Measurements from ENCODE around the gene ITGAV. TPM values are rescaled to one million over a fixed set of nuclear protein-coding genes. Genes with fewer than 3 reads are reported as not detected.

ITGAV gene
- total and polyA plus RNA-seq, 3 donors from 2014 or later: 23.5 to 93.3 (median 62.2) TPM

DNA sequence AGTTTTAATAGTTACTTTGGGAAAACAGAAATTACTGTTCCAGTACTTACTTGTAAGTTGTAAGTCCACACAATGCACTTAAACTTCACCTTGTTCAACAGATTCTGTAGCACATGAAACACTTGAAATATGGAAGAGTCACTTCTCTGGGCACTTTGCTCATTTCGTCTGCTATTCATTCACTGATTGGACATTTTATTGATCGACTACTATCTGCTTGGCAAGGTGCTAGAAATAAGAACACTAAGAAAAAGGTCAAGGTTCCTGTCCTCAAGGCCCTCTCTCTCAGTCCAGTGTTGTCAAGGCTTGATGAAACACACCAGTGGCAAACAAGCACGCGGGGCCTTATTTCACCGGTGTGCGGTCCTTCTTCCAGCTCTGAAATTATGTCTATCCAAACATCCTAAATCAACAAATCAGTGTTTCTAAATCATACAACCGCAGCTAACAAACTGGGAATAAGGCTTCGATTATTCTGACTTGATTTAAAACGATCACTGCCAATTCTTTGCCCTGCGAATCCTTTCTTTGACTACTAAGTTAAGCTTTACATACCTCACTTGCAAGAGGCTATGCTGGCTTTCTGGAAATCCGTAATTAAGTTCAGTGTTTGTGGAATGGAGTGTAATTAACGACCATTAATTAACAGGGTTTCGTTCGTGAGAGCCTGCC is 780 bp upstream of the ITGAV start:
- intact Hi-C loops (cut with DNase I; ENCODE audit: low total_unique reads): no loop called here
- H3K4me3 ChIP-seq: peak overlapping the region; percentile 83 to 84
- no peaks in the 10 kb centered on the region for H3K9me3 ChIP-seq
- no peak for TF ChIP-seq POLR2A (IDR thresholded peaks at IDR 0.05)
- TF ChIP-seq, protein P1, sequence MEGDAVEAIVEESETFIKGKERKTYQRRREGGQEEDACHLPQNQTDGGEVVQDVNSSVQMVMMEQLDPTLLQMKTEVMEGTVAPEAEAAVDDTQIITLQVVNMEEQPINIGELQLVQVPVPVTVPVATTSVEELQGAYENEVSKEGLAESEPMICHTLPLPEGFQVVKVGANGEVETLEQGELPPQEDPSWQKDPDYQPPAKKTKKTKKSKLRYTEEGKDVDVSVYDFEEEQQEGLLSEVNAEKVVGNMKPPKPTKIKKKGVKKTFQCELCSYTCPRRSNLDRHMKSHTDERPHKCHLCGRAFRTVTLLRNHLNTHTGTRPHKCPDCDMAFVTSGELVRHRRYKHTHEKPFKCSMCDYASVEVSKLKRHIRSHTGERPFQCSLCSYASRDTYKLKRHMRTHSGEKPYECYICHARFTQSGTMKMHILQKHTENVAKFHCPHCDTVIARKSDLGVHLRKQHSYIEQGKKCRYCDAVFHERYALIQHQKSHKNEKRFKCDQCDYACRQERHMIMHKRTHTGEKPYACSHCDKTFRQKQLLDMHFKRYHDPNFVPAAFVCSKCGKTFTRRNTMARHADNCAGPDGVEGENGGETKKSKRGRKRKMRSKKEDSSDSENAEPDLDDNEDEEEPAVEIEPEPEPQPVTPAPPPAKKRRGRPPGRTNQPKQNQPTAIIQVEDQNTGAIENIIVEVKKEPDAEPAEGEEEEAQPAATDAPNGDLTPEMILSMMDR (IDR thresholded peaks at IDR 0.05): no peak
- peak overlapping the region; percentile 96 to 99 for H3K27ac ChIP-seq
- DNase-seq: no peak
- 8 to 10% methylated on average over 14 of the region's 14 CpGs for WGBS, 2 donors
- peaks cover 18% of the 10 kb centered on the region for H3K4me1 ChIP-seq
- no peaks in the 10 kb centered on the region for H3K27me3 ChIP-seq
- H3K36me3 ChIP-seq (ENCODE audit: low read depth, missing control alignments): no peaks in the 10 kb centered on the region

DNA sequence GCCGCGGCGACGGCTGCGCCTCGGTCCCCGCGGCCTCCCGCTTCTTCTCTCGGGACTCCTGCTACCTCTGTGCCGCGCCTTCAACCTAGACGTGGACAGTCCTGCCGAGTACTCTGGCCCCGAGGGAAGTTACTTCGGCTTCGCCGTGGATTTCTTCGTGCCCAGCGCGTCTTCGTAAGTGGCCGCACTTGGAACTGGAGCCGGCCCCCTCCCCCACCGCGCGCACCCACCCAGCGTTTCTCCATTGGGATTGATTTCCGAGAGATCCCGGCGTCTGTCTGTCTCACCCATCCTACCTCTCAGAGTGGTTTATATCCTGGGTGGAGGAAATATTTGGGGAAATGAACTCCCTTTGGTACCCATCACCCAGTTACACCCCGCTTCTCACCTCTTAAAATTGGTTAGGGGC is 498 bp downstream of the ITGAV start:
- Histone ChIP-seq H3K36me3 (ENCODE audit: low read depth, missing control alignments) (no peaks in the 10 kb centered on the region), H3K27me3 (no peaks in the 10 kb centered on the region), H3K4me1 (peaks cover 30% of the 10 kb centered on the region), H3K4me3 (peak overlapping the region; percentile 83 to 84), H3K27ac (peak overlapping the region; percentile 96 to 99), H3K9me3 (no peaks in the 10 kb centered on the region)
- DNase-seq: peak; percentile 56
- TF ChIP-seq, protein P1 (IDR thresholded peaks at IDR 0.05): no peak
- TF ChIP-seq POLR2A (IDR thresholded peaks at IDR 0.05): no peak
- 1% methylated on average over 16 to 32 of the region's 32 CpGs for WGBS, 2 donors
- intact Hi-C loops (cut with DNase I; ENCODE audit: low total_unique reads): no loop called here

DNA sequence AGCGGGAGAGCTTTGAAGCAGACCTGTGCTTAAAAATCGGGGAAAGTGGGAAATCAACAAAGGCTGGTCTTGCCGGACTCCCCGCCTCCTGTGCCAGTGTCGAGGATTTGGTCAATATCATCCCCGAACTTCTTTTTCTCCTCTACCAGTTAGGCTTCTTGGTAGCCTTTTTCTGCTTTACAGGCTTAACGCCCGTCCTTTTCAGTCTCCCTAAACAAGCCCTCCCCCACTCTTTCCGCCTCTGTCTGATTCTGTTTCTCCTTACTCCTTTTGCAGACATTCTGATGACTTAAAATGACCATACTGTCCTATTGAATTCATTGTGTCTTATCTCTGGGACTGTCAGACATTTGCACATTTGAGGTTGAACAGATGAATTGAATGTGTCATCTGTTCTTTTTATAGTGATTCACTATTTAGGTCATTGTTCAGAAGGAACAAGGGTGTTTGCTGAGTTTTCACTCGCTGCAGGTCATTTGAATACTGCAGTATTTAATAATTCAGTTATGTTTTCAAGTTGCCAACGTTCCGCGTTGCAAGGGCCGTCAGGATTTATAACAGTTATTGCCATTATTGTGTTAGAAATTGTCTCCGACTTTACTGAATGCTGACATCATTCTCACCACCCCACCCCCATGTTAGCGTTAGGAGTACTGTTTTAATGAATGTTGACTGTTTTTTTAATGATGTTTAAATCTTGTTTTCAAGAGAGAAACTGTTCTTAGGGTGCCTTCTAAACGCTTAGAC is 1.1 kb downstream of the ITGAV start:
- DNase-seq: peak; percentile 79
- 0% methylated on average over 17 of the region's 17 CpGs for WGBS, 2 donors

DNA sequence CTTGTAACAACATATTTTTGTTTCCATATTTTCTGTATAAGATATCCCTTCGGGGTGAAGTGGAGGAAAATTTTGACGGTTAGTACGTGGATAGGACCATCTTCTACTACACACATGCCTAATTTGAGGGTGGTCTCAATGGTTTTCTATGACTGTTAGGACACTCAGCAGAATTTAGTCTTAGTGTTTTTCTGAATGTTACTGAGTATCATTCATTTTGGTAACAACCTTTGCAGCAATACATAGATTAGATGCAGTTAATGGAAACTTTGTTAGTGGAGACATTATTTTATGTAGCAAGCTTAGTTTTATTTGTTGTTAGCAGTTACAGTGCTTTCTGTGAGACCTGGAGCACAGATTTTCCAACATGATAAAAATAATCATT is 1.6 kb downstream of the ITGAV start:
- H3K4me3 ChIP-seq: peak overlapping the region; percentile 83 to 84
- 10 to 11% methylated on average over 3 of the region's 3 CpGs for WGBS, 2 donors
- no peak for TF ChIP-seq POLR2A (IDR thresholded peaks at IDR 0.05)
- TF ChIP-seq, protein P1 (IDR thresholded peaks at IDR 0.05): no peak
- peak overlapping the region; percentile 96 to 99 for H3K27ac ChIP-seq
- no peaks in the 10 kb centered on the region for H3K36me3 ChIP-seq (ENCODE audit: low read depth, missing control alignments)
- H3K4me1 ChIP-seq: peaks cover 37% of the 10 kb centered on the region
- no peak for DNase-seq
- no peaks in the 10 kb centered on the region for H3K27me3 ChIP-seq
- no peaks in the 10 kb centered on the region for H3K9me3 ChIP-seq
- intact Hi-C loops (cut with DNase I; ENCODE audit: low total_unique reads): no loop called here

More for the DNA sequence above, 1.1 kb downstream of the ITGAV start:
- Histone ChIP-seq H3K9me3 (no peaks in the 10 kb centered on the region), H3K4me3 (peak overlapping the region; percentile 83 to 84), H3K4me1 (peaks cover 36% of the 10 kb centered on the region), H3K27me3 (no peaks in the 10 kb centered on the region), H3K27ac (peak overlapping the region; percentile 96 to 99), H3K36me3 (ENCODE audit: low read depth, missing control alignments) (no peaks in the 10 kb centered on the region)
- intact Hi-C loops (cut with DNase I; ENCODE audit: low total_unique reads): no loop called here
- TF ChIP-seq, protein P1 (IDR thresholded peaks at IDR 0.05): no peak
- TF ChIP-seq POLR2A (IDR thresholded peaks at IDR 0.05): no peak
